OCI-LY1 (cell line): Measurements from ENCODE around the gene ZBP1.

Source experiments
- EZH2 ChIP-seq: fragments of 200-600 bp; sonication (generic), shearing (Covaris generic); IDR thresholded peaks from 2 replicates; pipeline ENCODE4 v1.8.0; 2017; ENCODE audit warnings: borderline replicate concordance, mixed run types, mild to moderate bottlenecking, antibody characterized with exemption, low read length, moderate library complexity, mixed read lengths
- TF ChIP-seq, protein P1 (sequence below): fragments of 200-600 bp; sonication (generic), shearing (Covaris generic); IDR thresholded peaks from 2 replicates; pipeline ENCODE4 v1.5.1; 2017; ENCODE audit warnings: mild to moderate bottlenecking, antibody characterized with exemption, low read length, moderate library complexity, mixed read lengths

DNA sequence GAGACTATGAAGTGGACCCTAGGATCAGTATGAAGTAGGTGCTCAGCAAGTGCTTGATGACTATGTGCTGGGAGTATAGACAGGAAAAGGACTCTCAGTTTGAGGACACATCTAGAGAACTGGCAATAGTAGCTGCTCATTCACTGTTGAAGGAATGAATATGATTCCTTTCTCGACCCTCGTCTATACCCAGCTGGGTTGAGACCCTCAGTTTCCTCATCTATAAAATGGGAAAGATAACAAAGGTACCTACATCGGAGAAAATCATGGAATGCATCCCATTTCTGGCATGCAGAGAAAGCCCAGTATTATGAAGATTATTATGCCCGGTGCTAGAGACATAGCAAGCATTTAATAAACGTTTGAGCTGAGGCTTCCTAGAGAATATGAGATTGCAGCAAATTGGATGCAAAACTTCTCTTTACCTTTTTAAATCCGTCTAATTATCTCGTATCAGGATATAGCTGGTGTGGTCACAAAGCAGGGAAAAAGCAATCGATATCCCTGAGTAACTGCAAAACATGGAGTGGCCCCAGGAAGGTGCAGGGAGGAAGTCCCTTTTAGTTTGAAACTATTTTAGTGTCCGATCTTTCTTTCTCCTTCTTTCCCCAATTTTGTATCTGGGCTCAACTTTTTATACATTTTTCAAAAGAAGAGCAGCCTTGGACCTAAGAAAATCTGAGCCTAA, 62.2 kb downstream of the ZBP1 start:
- TF ChIP-seq EZH2, result no peak
- TF ChIP-seq, protein P1, sequence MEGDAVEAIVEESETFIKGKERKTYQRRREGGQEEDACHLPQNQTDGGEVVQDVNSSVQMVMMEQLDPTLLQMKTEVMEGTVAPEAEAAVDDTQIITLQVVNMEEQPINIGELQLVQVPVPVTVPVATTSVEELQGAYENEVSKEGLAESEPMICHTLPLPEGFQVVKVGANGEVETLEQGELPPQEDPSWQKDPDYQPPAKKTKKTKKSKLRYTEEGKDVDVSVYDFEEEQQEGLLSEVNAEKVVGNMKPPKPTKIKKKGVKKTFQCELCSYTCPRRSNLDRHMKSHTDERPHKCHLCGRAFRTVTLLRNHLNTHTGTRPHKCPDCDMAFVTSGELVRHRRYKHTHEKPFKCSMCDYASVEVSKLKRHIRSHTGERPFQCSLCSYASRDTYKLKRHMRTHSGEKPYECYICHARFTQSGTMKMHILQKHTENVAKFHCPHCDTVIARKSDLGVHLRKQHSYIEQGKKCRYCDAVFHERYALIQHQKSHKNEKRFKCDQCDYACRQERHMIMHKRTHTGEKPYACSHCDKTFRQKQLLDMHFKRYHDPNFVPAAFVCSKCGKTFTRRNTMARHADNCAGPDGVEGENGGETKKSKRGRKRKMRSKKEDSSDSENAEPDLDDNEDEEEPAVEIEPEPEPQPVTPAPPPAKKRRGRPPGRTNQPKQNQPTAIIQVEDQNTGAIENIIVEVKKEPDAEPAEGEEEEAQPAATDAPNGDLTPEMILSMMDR, result no peak
